Ammon's horn (tissue), 1 donor: ENCODE measurements around the gene CXCL9.
"Not testable (repeated sequence)": the region's sequence is repeated elsewhere in the genome, so short reads cannot be mapped to it uniquely, and the experiment has no call there.

ENCODE experiments used
- DNase-seq: peaks from one replicate; pipeline ENCODE4 v3.0.0-alpha.2; 2016; ENCODE audit warnings: low spot score

The CXCL9 gene

GRCh38 chr4:75954811-75955210 is 52.5 kb downstream of the CXCL9 start:
- not testable (repeated sequence) for DNase-seq

GRCh38 chr4:75953509-75953908 is 53.8 kb downstream of the CXCL9 start:
- no peak for DNase-seq
